Heart left ventricle (tissue), 16 donors: ENCODE data around the gene ABHD14A. TPM values are rescaled to one million over a fixed set of nuclear protein-coding genes. Genes with fewer than 3 reads are reported as not detected.
A peak's percentile ranks its signal among the peaks of the same experiment; 100 is the strongest.
"Not testable (repeated sequence)": the region's sequence is repeated elsewhere in the genome, so short reads cannot be mapped to it uniquely, and the experiment has no call there.

ENCODE experiments used
- ATAC-seq, 4 donors: fragments of 200-7000 bp; cut with Tn5 transposase; one replicate each; pipeline ENCODE4 v1.9.1; 2020 to 2022; ENCODE audit warnings: moderate library complexity in 4 of 4, mild to moderate bottlenecking in 3 of 4, moderate number of reproducible peaks in 1 of 4
- DNase-seq, 5 donors: peaks; one replicate each; pipeline ENCODE4 v3.0.0-alpha.2; 2020
- H3K27ac ChIP-seq, 12 donors: fragments of 200-600 bp; sonication (generic) in 4 of 12; one replicate each; pipeline versions ENCODE4 v1.5.0 to v1.8.0; 2016 to 2022; ENCODE audit warnings: mild to moderate bottlenecking in 2 of 12
- H3K27me3 ChIP-seq, 9 donors: fragments of 200-600 bp; sonication (generic) in 2 of 9; one replicate each; pipeline versions ENCODE4 v1.5.1 to v1.8.0; 2016 to 2022; ENCODE audit warnings: mild to moderate bottlenecking in 3 of 9
- H3K36me3 ChIP-seq, 9 donors: fragments of 200-600 bp; sonication (generic) in 2 of 9; one replicate each; pipeline versions ENCODE4 v1.5.0 to v1.8.0; 2018 to 2022; ENCODE audit warnings: mild to moderate bottlenecking in 2 of 9
- H3K4me1 ChIP-seq, 12 donors: fragments of 200-600 bp; sonication (generic) in 4 of 12; one replicate each; pipeline versions ENCODE4 v1.5.0 to v1.8.0; 2016 to 2022; ENCODE audit warnings: mild to moderate bottlenecking in 3 of 12
- H3K4me3 ChIP-seq, 12 donors: fragments of 200-600 bp; sonication (generic) in 4 of 12; one replicate each; pipeline versions ENCODE4 v1.5.0 to v1.8.0; 2017 to 2022; ENCODE audit warnings: mild to moderate bottlenecking in 9 of 12, moderate library complexity in 4 of 12
- H3K9me3 ChIP-seq, 12 donors: fragments of 200-600 bp; sonication (generic) in 4 of 12; one replicate each; pipeline versions ENCODE4 v1.5.0 to v1.8.0; 2016 to 2022; ENCODE audit warnings: mild to moderate bottlenecking in 1 of 12
- POLR2A ChIP-seq, 2 donors: fragments of 450-650 bp; IDR thresholded peaks; one replicate each; pipeline ENCODE4 v1.6.1; 2017; ENCODE audit warnings: antibody characterized with exemption in 2 of 2, mild to moderate bottlenecking in 2 of 2, moderate library complexity in 2 of 2
- WGBS, 4 donors: extraction: QIAGEN DNeasy Blood & Tissue Kit in 2 of 4; methylation state at CpG; one replicate each; pipeline versions ENCODE4 v1.1.5 to v1.1.7; 2013 to 2018; 5-methylcytosine and 5-hydroxymethylcytosine counted together
- intact Hi-C, 10 donors: fragments of 100-400 bp; cut with DNase I; formaldehyde crosslinking; loops; one replicate each; pipeline versions ENCODE4 v1.11.1 to v1.14.2; 2022
- long read RNA-seq, 3 donors: library from polyadenylated mRNA; unstranded; transcript quantifications; one replicate each; pipeline ENCODE4 v2.0.0, GENCODE V29; 2020 to 2021
- polyA plus RNA-seq, 2 donors: library from polyadenylated mRNA; stranded (reverse); fragments of 200-250 nt; gene quantifications; one replicate each; pipeline ENCODE4 v1.2.3, GENCODE V29; 2013
- total RNA-seq, 9 donors: library from RNA; depleted of rRNA in 2 of 9; stranded (reverse); fragments of >200 nt in 2 of 9; fragmentation: NEBNext Ultra II Directional in 3 of 9; extraction: Animal tissue kit (Norgen Biotek cat#: 25700) in 3 of 9; gene quantifications; one replicate each; pipeline versions ENCODE4 v1.1.0 to v1.2.4, GENCODE V29; 2016 to 2023
- TF ChIP-seq, protein P1 (sequence below), 12 donors: fragments of 200-600 bp; sonication (generic) in 4 of 12; IDR thresholded peaks; one replicate each; pipeline versions ENCODE4 v1.5.0 to v1.8.0; 2018 to 2022; ENCODE audit warnings: antibody characterized with exemption in 12 of 12, mild to moderate bottlenecking in 5 of 12
- donor health status: ischemic (EF 13 %, LVEDD 7.1; RV severe dilation, severe dysfunction).
- donor health status: healthy with polysubstance abuse.
- donor health status: DM: no; HTN: yes; CAD: no.
- donor health status: DM: no; HTN: no; CAD: no.
- donor health status: ischemic (EF 25% LVEDD 6.9; RV normal size, moderate dysfunction).
- donor health status: ischemic (EF 25% LVEDD 5.7; RV mildly dilated, moderate dysfunction).
- donor health status: healthy.
- donor health status: DM: yes; HTN: yes; CAD: no.
- donor health status: ischemic (EF 35%, LVEDD 5.7; RV mildly dilated, moderate dysfunction).
- donor health status: nonischemic (EF 11% LVEDD 7.7; RV severe dilation, severe dysfunction).
- donor health status: DM: yes; HTN: yes; CAD: no.
- donor health status: PGD.
- donor health status: ischemic (EF 29% LVEDD 5.4; RV normal size, mild dysfunction).
- donor health status: nonischemic (EF 23%, LVEDD 6.1; RV moderate dilation, normal function).

ABHD14A gene
- 10 to 100 TPM; 17.7 to 51.4 (median 22.1) TPM for total RNA-seq
- 10 to 100 TPM; 21.7 to 70.3 TPM for polyA plus RNA-seq
- long read RNA-seq, donor 1, transcript ABHD14A-201 (5 exons, 1,062 nt) = major isoform, 35 of 45 reads
- long read RNA-seq, donor 1, partial matches to known transcripts = 4 of 45 reads
- long read RNA-seq, donor 1, other reads (novel, unspliced or antisense) = 6 of 45 reads
- long read RNA-seq, donor 2, transcript ABHD14A-201 (5 exons, 1,062 nt) = major isoform, 23 of 32 reads
- long read RNA-seq, donor 2, partial matches to known transcripts = 3 of 32 reads
- long read RNA-seq, donor 2, other reads (novel, unspliced or antisense) = 6 of 32 reads
- long read RNA-seq, donor 3, transcript ABHD14A-201 (5 exons, 1,062 nt) = major isoform, 18 of 21 reads
- long read RNA-seq, donor 3, partial matches to known transcripts = 2 of 21 reads
- long read RNA-seq, donor 3, other reads (novel, unspliced or antisense) = 1 of 21 reads

DNA sequence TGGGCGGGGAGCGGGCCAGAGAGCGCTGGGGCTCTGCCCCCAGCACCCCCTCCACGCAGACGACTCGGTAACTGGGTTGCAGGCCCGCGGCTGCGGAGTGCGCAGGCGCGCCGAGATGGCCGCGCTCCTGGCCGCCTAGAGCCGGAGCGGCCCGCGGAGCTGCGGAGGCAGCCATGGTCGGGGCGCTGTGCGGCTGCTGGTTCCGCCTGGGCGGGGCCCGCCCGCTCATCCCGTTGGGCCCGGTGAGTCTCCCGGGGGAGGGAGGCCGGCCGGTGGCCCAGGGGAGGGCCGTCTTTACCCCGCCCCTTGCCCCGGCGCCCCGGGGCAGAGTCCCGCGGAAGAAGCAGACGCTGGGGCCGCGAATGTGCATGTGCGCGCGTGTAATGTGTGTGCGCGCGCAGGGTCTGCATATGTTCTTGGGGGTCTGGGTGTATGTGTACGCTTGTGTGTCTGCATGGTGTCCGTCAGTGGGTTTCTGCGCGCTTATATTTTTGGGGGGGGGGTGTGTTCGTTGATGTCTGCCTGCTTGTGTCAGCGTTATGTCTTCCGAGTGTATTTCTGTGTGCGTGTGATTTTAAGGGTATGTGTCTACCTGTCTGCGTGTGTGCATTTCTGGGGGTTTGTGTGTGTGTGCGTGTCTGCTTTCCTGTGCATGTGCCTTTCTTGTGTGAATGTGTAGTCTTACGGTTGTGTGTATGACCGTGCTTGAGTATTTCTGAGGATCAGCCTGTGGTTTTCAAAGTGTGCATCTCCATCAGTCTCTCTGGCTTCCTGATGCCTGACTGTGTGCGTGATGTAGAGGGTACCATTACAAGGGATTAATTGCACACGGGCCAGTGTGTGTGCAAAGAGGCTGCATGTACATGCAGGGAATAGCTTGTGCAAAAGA lies at the start of gene ABHD14A:
Gene ABHD14A (plus strand): TSS at position 102 of the 889 bp plus-strand sequence. CDS start 72 bp downstream, at position 174.
- no peaks in the 10 kb centered on the region for H3K27me3 ChIP-seq
- peak; percentile 33 to 61 for TF ChIP-seq POLR2A (IDR thresholded peaks at IDR 0.05)
- TF ChIP-seq, protein P1, sequence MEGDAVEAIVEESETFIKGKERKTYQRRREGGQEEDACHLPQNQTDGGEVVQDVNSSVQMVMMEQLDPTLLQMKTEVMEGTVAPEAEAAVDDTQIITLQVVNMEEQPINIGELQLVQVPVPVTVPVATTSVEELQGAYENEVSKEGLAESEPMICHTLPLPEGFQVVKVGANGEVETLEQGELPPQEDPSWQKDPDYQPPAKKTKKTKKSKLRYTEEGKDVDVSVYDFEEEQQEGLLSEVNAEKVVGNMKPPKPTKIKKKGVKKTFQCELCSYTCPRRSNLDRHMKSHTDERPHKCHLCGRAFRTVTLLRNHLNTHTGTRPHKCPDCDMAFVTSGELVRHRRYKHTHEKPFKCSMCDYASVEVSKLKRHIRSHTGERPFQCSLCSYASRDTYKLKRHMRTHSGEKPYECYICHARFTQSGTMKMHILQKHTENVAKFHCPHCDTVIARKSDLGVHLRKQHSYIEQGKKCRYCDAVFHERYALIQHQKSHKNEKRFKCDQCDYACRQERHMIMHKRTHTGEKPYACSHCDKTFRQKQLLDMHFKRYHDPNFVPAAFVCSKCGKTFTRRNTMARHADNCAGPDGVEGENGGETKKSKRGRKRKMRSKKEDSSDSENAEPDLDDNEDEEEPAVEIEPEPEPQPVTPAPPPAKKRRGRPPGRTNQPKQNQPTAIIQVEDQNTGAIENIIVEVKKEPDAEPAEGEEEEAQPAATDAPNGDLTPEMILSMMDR (IDR thresholded peaks at IDR 0.05) = peak in 1 of 12 donors; percentile 11

DNA sequence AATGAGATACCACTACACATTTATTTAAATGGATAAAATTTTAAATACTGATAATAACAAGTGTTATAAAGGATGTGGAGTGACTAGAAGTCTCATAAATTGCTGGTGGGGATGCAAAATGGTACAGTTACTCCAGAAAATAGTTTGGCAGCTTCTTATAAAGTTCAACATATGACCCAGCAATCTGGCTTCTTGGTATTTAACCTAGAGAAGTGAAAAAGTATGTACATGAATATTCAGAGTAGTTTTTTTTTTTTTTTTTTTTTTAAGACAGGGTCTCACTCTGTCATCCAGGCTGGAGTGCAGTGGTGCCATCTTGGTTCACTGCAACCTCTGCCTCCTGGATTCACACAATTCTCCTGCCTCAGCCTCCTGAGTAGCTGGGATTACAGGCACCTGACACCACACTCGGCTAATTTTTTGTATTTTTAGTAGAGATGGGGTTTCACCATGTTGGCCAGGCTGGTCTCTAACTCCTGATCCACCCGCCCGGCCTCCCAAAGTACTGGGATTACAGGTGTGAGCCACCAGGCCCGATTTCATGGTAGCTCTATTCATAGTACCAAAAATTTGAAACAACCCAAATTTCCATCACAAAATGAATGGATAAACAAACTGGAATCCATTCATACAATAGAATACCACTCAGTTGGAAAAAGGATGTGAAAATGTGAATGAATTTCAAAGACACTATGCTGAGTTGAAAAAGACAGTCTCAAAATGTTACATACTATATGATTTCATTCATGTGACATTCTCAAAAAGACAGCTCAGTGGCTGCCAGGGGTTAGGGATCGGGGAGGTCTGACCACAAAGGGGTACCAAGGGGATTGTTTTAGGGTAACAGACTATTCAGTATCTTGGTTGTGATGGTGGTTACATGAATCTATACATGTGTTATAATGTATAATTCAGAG lies 47.5 kb upstream of the ABHD14A start:
- H3K4me1 ChIP-seq = no peaks in the 10 kb centered on the region
- intact Hi-C loops = no loop called here
- TF ChIP-seq, protein P1 (IDR thresholded peaks at IDR 0.05) = no peak
- no peak for TF ChIP-seq POLR2A (IDR thresholded peaks at IDR 0.05)
- H3K9me3 ChIP-seq = no peaks in the 10 kb centered on the region
- 91 to 95% (median 94%) methylated on average over 5 of the region's 5 CpGs for WGBS, 4 donors
- ATAC-seq = no peak
- no peaks in the 10 kb centered on the region for H3K27me3 ChIP-seq
- no peak overlapping the region for H3K4me3 ChIP-seq
- no peak overlapping the region for H3K27ac ChIP-seq
- peaks cover 0 to 6% (median 0%) of the 10 kb centered on the region in 9 donors for H3K36me3 ChIP-seq
- DNase-seq = no peak

More for the DNA sequence above, at the start of gene ABHD14A:
- intact Hi-C loops = loop anchor here in 8 of 10 donors (1.0 to 5.0 kb wide), 3 partner anchors 32 to 33 kb away; partner anchors contain the start of genes PARP3 (in 8 of the 8) and RRP9 (in 1 of the 8)
- H3K27ac ChIP-seq = peak within 1 kb of the TSS; percentile 89 to 98 (median 96)
- DNase-seq = peak; percentile 57 to 90 (median 78)
- H3K4me3 ChIP-seq = peak within 1 kb of the TSS; percentile 47 to 87 (median 70)
- H3K9me3 ChIP-seq = no peaks in the 10 kb centered on the region
- peak; percentile 45 to 80 (median 76) for ATAC-seq
- peaks cover 5 to 50% (median 23%) of the 10 kb centered on the region in 12 donors for H3K4me1 ChIP-seq
- peaks cover 0 to 10% (median 0%) of the 10 kb centered on the region in 9 donors for H3K36me3 ChIP-seq
- WGBS, 4 donors = 0 to 3% (median 1%) methylated on average over 16 to 63 of the region's 63 CpGs

DNA sequence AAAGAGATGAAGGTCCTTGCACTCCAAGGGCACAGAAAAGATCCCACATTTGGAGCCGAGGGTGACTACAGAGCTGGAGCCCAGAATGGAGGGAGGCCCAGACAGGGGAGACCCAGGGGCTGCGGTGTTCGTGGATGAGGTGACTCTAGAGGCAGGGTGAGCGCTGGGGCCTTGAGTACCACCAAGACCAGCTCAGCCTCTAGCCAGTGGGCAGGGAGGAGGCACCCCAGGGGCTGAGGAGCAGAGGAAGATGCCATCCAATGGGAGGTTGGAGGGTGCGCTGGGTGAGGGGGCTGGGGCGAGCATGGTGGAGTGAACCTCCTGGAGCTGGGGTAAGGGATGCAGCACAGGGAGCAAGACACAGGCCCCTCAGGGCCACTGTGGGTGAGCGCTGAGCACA lies 46.4 kb upstream of the ABHD14A start:
- DNase-seq = peak in 1 of 5 donors; percentile 29
- no peak for ATAC-seq
- Histone ChIP-seq H3K4me3 (no peak overlapping the region), H3K27me3 (no peaks in the 10 kb centered on the region), H3K4me1 (no peaks in the 10 kb centered on the region), H3K9me3 (no peaks in the 10 kb centered on the region), H3K36me3 (peaks cover 0 to 13% (median 5%) of the 10 kb centered on the region in 9 donors), H3K27ac (no peak overlapping the region)
- TF ChIP-seq, protein P1 (IDR thresholded peaks at IDR 0.05) = no peak
- TF ChIP-seq POLR2A (IDR thresholded peaks at IDR 0.05) = no peak
- intact Hi-C loops = no loop called here
- 93 to 96% (median 94%) methylated on average over 7 of the region's 7 CpGs for WGBS, 4 donors

DNA sequence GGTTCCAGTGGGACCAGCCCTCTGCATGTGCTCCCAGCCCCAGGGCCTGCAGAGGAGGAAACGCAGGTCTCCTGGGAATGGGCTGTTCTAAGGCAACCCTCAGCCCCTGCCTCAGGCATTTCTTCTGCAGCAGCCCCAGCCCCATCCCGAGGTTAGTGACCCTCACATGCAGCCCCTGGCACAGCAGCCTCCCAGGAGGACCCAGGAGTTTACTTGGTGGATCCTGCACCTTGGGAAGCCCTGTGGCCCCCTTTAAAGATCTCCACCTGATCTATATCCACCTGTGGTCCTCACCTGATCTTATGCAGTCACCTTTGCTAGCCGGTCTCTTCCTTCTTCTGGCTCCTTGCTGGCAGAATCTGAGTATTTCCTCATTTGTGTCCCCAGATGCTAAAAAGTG lies 45.9 kb upstream of the ABHD14A start:
- intact Hi-C loops, H3K27ac ChIP-seq, H3K4me1 ChIP-seq, DNase-seq, ATAC-seq, H3K9me3 ChIP-seq, H3K27me3 ChIP-seq, H3K4me3 ChIP-seq: not testable (repeated sequence)
- 79 to 93% (median 88%) methylated on average over 2 to 3 of the region's 3 CpGs for WGBS, 4 donors
- H3K36me3 ChIP-seq = peaks cover 0 to 18% (median 9%) of the 10 kb centered on the region in 9 donors
